Hematopoietic multipotent progenitor cell (in vitro differentiated cells): ENCODE measurements around the gene ERCC8. TPM values are rescaled to one million over a fixed set of nuclear protein-coding genes. Genes with fewer than 3 reads are reported as not detected.
"Not testable (repeated sequence)": the region's sequence is repeated elsewhere in the genome, so short reads cannot be mapped to it uniquely, and the experiment has no call there.

Experiments
- DNase-seq, 3 donors: peaks; one replicate each; pipeline ENCODE4 v3.0.0-alpha.2; 2011 to 2015; ENCODE audit warnings: low read depth in 2 of 3, low spot score in 2 of 3
- total RNA-seq: library from RNA; depleted of rRNA; stranded (reverse); fragments of >200 nt; gene quantifications from one replicate; pipeline ENCODE4 v1.2.3, GENCODE V29; 2012

ERCC8 gene, protein sequence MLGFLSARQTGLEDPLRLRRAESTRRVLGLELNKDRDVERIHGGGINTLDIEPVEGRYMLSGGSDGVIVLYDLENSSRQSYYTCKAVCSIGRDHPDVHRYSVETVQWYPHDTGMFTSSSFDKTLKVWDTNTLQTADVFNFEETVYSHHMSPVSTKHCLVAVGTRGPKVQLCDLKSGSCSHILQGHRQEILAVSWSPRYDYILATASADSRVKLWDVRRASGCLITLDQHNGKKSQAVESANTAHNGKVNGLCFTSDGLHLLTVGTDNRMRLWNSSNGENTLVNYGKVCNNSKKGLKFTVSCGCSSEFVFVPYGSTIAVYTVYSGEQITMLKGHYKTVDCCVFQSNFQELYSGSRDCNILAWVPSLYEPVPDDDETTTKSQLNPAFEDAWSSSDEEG
- 25.6 TPM for total RNA-seq

DNA sequence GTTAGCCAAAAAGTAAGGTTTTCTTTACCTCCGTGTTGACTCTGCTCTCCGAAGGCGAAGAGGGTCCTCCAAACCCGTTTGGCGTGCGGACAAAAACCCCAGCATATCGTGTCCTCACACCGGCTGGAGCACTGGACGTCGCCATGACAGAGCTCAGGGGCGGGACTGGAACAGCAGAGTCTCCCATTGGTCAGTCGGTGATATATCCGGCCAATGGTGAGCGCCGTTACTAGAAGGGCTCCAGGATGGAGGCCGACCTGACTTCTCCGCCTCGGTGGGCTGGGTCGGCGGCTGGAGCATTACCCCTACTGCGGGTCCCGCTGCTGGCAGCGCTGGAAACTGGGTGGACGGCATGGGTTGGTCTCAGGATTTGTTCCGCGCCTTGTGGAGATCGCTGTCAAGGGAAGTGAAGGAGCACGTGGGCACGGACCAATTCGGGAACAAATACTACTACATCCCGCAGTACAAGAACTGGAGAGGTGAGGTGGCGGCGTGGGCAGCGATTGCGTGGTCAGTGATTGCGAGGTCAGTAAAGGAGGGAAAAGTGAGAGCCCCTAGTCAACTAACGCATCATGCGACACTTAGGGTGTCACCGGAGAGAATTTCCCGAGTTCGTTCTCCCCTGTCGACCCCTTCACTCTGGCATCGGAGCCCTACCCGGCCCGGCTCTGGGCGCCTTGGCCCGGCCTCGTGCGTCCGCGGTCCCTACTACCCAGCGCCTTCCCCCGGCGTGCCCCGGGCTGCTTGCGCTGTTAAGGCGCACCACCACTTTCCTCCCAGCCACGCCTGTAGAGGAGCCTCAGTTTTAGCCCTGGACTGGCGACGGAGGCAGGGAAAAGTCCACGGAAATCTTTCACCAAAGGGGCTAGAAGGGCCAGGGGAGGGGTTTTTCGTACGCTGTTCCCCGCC, at the start of gene ERCC8, which contains the start of gene NDUFAF2:
TSS of gene ERCC8 (minus strand) at position 167 of the 909 bp plus-strand sequence. CDS start at position 105, 62 bp downstream.
TSS of gene NDUFAF2 (plus strand) at position 302 of the 909 bp plus-strand sequence. CDS start at position 353, 51 bp downstream.
- peak; percentile 62 to 95 (median 89) for DNase-seq

DNA sequence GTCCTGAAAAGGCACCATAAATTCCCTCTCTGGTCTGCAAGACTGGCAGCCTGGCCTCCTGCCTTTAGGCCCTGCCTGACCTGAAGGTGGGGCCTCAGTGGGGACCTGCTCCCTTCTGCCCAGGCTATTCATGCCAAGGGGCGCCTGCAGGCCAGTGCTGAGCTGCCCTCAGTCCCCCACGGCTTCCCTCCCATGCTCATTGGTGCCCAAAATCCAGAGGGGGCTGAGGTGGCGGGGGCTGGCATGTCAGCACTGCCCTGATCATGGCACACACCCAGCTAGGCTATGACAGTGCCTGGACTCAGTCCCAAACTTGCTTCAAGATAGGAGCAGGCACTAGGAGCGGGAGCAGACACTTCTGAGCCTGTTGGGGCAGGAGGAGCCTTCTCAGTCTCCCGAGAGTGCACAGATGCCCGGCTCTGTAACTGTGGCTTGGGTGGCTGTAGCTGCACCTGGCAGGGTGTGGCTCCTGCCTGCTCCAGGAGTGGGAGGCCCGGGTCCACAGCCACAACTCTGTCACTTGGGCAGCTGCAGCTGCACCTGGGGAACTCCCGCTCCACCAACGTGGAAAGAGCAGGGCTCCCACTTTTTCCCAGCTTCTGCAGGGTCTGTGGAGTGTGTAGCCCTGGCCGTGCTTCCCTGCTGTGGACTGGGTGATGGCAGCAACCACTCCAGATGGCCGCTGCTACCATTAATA, 49.2 kb upstream of the ERCC8 start:
- DNase-seq, result no peak

DNA sequence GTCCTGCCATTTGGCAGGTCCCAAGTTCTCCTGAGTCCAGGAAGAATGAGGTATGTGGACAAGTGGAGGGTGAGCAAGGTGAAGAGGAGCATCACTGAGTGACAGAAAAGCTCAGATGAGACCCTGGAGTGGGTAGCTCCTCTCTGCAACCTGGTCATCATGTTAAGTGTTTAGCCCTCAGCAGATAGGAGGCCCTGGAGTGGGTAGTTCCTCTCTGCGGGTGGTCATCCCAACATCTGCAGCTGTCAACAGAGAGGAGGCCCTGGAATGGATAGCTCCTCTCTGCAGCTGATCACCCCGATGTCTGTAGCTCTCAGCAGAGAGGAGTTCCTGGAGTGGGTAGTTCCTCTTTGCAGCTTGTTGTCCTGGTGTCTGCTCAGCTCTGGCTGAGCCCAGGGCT, 48.6 kb upstream of the ERCC8 start:
- peak in 1 of 3 donors; percentile 10 for DNase-seq

DNA sequence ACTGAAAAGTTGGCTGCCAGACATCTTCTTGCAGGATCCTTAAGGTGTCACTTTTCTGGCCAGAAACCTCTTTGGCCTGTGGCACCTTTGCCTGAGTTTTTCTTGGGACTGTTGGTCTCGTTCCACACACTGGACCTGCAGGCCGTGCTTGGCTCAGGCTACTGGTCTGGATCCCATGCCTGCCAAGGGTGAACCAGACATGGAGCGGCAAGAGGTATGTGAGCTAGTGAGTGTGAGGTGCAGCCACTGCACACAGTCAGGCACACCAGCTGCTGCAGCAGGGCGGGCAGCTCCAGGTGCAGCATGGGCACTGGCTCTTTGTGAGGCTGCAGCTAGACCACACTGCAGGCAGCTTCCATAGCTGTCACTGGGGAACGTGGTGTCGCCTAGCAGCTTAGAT, 48.0 kb upstream of the ERCC8 start:
- DNase-seq, result no peak

DNA sequence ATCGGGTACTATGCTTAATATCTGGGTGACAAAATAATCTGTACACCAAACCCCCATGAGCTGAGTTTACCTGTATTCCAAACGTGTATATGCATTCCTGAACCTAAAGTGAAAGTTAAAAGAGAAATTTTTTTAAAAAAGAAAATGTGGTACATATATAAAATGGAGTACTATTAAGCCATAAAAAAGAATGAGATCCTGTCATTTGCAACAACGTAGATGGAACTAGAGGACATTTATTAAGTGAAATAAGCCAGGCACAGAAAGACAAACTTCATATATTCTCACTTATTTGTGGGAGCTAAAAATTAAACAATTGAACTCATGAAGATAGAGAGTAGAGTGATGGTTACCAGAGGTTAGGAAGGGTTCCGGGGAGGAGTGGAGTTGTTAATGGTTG, 44.9 kb upstream of the ERCC8 start:
- DNase-seq, result no peak

DNA sequence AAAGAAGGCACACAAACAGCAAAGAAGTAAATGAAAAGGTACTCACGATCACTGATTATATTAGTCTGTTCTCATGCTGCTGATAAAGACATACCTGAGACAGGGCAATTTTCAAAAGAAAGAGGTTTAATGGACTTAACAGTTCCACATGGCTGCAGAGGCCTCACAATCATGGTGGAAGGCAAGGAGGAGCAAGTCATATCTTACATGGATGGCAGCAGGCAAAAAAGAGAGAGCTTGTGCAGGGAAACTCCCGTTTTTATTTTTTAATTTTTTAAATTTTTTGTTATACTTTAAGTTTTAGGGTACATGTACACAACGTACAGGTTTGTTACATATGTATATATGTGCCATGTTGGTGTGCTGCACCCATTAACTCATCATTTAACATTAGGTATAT, 37.3 kb upstream of the ERCC8 start:
- DNase-seq, result not testable (repeated sequence)

DNA sequence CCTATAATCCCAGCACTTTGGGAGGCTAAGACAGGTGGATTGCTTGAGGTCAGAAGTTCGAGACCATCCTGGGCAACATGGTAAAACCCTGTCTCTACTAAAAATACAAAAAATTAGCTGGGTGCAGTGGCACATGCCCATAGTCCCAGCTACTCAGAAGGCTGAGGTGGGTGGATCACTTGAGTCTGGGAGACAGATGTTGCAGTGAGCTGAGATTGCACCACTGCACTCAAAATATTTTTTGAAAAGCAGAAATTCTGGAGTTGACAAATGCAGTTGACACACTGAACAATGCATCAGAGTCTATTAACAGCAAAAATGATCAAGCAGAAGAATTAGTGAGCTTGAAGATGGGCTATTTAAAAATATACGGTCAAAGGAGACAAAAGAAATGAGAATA, 35.6 kb upstream of the ERCC8 start:
- DNase-seq, result no peak

DNA sequence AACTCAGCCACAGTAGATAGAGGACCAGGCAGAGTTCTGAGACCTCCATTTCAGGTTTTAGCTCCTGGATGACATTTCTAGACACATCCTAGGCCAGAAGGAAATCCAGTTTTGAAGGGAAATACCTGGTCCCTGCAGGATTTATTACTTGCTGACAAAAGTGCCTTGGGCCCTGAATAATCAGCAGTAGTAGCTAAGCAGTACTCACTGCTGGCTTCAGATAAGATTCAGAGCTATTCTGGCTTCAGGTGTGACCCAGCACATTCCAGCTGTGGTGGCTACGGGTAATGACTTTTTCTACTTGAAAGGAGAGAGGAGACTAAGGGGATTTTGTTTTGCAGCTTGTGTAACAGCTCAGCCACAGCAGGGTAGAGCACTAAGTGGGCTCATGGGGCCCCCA, 34.1 kb upstream of the ERCC8 start:
- DNase-seq, result no peak

DNA sequence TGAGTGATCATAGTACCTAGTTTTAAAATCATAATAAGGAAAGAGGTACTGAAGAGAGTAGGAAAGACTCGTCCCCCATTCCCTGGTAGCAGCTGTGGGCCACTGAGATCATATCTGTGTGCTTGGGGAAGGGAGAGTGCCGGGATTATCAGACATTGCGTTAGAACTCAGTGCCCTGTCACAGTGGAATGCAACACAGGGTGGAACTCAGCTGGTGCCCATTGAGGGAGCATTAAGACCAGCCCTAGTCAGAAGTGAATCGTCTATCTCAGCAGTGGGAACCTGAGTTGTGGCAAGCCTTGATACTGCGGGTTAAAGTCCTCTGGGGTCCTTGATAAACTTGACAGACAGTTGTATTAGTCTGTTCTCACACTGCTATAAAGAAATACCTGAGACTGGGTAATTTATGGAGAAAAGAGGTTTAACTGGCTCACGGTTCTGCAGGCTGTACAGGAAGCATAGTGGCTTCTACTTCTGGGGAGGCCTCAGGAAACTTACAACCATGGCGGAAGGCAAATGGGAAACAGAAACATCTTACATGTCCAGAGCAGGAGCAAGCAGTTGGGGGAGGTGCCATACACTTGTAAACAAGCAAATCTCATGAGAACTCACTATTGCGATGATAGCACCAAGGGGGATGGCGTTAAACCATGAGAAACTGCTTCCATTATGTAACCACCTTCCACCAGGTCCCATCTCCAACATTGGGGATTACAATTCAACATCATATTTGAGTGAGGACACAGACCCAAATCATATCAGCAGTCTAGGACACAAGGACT, 33.3 kb upstream of the ERCC8 start:
- no peak for DNase-seq

DNA sequence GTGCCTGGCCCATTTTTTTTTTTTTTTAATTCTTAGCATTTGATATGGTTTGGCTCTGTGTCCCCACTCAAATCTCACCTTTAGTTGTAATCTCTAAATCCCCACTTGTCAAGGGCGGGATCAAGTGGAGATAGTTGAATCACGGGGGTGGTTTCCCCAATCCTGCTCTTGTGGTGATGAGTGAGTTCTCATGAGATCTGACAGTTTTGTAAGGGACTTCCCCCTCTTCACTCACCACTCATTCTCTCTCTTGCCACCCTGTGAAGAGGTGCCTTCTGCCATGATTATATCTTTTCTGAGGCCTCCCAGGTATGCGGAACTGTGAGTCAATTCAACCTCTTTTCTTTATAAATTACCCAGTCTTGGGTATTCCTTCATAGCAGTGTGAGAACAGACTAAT, 27.4 kb upstream of the ERCC8 start:
- DNase-seq, result no peak

DNA sequence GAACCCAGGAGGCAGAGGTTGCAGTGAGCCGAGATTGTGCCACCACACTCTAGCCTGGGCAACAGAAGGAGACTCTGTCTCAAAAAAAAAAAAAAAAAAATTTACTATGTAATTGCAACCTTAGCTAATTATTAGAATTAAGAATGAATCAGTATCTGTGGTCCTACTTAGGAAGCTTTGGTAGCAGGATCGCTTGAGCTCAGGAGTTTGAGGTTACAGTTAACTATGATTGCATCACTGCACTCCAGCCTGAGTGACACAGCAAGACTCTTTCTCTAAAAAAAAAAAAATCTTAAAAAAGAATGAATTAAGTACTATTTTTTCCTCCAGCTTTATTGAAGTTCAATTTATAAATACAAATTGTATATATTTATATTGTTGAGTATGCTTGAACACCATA, 16.8 kb upstream of the ERCC8 start:
- peak in 2 of 3 donors; percentile 37 to 66 for DNase-seq

DNA sequence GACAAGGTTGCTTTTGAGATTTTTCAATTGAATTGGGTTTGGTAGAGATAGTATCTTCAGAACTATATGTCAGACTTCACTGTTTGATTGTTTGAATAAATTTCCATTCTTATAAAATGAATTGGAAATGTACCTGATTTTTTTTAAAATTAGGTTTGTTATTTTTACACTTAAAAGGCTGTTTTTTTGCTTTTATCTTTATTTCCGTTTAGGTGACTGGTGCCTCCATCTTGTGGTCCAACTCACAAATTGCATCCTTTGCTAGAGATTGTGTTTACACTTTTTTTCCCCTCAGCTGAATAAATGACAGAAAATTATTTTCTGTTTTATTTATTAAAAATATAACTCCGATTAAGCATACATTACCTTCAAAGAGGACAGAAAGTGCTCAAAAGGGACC, 15.7 kb upstream of the ERCC8 start:
- peak in 1 of 3 donors; percentile 52 for DNase-seq

DNA sequence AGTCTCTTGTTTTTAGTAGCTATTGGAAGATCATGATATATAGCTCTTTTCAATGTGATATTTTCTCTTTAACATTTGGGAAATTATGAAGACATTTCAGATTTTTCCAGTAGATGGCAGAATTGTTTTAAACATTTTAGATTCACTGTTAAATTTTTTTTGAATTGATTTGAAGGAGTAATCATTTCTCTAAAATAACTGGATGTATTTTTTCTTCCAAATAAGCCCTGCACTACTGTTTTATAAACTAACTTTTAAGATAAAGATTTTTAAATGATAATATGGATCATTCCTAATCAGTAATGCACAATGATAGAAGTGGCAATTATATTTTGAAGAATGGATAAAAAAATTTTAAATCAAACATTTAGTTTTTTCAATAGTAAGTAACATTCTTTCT, 14.3 kb upstream of the ERCC8 start:
- peak in 1 of 3 donors; percentile 61 for DNase-seq

DNA sequence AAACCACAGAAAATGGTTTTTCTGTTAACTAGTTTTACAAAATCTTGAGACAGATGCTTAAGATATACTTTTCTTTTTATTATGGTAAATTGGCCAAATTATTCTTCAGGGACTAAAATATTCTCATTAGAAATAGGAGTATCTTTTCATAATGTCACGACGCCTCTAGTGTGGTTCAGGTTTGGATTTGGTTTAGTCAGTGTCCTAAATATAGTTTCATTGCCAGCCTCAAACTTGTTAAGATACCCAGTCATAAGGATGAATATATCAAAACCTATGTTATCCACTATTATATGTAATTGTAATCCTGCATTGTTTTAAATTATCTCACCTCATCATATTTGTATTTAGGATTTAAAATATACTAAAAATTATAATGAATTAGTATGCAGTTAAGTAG, 13.8 kb upstream of the ERCC8 start:
- no peak for DNase-seq

DNA sequence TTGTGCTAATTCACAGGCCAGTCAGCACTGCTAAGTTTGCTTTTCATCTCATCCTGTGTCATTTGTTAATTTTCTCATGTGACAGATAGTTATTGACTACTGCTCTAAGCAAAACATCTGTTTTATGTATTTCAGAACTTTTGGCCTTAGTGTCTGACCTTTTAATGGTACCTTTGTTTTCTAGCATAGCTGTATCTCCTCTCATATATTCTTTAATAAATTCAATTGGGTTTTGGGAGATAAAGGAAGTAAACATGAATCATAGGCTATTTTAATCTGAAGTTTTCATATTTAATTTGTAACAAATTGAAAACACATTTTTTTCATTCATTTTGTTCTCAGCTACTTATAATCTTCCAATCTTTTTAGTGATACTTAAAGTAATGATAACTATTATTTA, 13.2 kb upstream of the ERCC8 start:
- no peak for DNase-seq

DNA sequence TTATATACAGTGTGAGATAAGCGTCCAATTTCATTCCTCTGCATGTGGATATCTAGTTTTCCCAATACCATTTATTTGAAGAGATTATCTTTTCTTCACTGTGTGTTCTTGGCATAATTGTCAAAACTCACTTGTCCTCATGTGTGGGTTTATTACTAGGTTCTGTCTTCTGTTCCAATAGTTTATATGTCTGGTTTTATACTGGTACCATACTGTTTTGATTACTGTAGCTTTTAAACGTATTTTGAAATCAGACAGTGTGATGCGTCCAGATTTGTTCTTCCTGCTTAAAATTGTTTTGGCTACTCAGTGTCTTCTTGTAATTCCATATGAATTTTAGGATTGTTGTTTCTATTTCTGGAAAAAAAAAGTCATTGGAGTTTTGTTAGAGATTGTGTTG, 10.4 kb upstream of the ERCC8 start:
- no peak for DNase-seq

DNA sequence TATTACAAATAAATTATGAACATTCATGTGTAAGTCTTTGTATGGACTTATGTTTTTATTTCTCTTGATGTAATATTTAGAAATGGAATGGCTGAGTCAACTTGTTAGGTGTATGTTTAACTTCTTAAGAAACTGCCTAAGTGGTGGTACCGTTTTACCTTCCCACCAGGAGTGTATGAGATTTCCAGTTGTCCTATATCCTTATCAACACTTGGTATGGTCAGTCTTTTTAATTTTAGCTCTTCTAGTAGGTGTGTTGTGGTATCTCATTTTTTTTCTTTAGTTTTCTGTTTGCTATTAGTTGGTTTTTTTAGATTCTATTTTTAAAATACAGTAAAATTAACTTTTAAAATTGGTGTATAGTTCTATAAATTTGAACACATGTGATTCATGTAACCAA, 3.9 kb upstream of the ERCC8 start:
- no peak for DNase-seq

DNA sequence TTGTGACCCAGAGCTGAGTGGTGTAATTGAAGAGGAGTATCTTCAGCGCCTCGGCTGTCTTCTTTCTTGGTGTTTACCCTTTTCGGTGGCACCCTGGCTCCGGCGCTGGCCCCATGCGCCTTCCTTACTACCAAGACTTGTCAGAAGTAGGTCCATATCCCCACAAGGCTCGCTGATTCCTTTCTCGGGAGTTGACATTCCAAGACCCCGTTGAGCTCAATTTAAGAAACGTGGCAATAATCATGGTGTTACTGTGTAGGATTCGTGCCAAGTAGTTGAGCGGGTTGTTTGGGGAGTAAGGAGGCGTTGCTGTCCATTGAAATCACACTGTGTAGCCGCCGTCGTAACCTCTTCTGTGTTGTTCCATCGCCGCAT, 930 bp upstream of the ERCC8 start:
- DNase-seq, result peak; percentile 5 to 47 (median 14)

DNA sequence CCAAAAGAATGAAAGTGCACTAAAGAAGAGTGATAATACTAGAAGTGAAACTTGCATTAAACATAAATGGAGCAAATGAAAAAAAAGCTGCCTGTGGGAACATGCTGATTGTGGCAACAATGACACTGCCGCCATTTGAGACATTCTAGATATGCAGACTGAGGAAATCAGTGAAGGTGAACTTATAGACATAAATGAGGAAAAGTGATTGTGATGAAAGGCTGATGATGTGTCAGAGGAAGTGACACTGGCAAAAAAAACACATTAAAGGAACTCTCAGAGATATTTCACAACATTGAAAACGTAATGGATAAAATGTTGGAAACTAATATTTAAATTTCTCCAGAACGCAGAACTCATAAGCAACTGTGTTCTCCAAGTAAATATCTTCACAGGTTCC, 1.2 kb downstream of the ERCC8 start:
- DNase-seq, result no peak

DNA sequence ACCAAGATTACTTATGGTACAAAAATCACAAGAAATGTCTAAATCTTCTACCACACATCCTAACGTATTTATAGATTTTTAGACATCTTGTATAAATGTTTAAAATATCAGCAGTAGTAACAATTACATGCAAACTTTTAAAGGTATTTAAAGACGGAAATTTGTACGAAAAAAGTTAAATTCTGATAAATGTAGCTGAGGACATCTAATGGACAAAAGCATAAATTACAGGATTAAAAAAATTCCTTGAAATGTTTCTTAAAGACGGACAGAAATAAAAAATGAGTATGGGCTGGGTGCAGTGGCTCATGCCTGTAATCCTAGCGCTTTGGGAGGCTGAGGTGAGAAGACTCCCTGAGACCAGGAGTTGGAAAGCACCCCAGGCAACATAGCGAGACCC, 15.8 kb downstream of the ERCC8 start:
- peak in 1 of 3 donors; percentile 29 for DNase-seq
